Measurements from ENCODE around the gene ANKMY2.

ANKMY2 gene

GRCh38 chr7:16594061-16594460 lies 51.5 kb downstream of the ANKMY2 start:
- H3K27ac ChIP-seq (replicated peaks), result no peak overlapping the region
- TF ChIP-seq SPI1 (IDR thresholded peaks at IDR 0.05; ENCODE audit: borderline replicate concordance, low read depth), result no peak
- no peak for TF ChIP-seq POLR2AphosphoS5 (IDR thresholded peaks at IDR 0.05; ENCODE audit: low read depth)
- no peak for TF ChIP-seq CTCF (IDR thresholded peaks at IDR 0.05; ENCODE audit: insufficient read depth, low read length)
- no peak for TF ChIP-seq REST (IDR thresholded peaks at IDR 0.05; ENCODE audit: insufficient replicate concordance, low read depth)
- TF ChIP-seq GABPA (IDR thresholded peaks at IDR 0.05; ENCODE audit: low read depth), result no peak
- no peaks in the 10 kb centered on the region for H3K27me3 ChIP-seq (ENCODE audit: insufficient read depth, poor library complexity, severe bottlenecking)
- H3K4me3 ChIP-seq (replicated peaks; ENCODE audit: insufficient read depth, low read length), result no peak overlapping the region
- no peak for DNase-seq (ENCODE audit: low read depth in 1 of 2, low spot score in 1 of 2)

- Histone ChIP-seq H3K27ac (replicated peaks) (no peak overlapping the region), H3K27me3 (ENCODE audit: insufficient read depth, poor library complexity, severe bottlenecking) (no peaks in the 10 kb centered on the region), H3K4me3 (replicated peaks; ENCODE audit: insufficient read depth, low read length) (no peak overlapping the region)
- no peak for DNase-seq (ENCODE audit: low read depth in 1 of 2, low spot score in 1 of 2)
- TF ChIP-seq GABPA (IDR thresholded peaks at IDR 0.05; ENCODE audit: low read depth) (no peak), SPI1 (IDR thresholded peaks at IDR 0.05; ENCODE audit: borderline replicate concordance, low read depth) (no peak), CTCF (IDR thresholded peaks at IDR 0.05; ENCODE audit: insufficient read depth, low read length) (no peak), POLR2AphosphoS5 (IDR thresholded peaks at IDR 0.05; ENCODE audit: low read depth) (no peak)
Observed at GRCh38 chr7:16592395-16592794, 53.2 kb downstream of the ANKMY2 start.

GRCh38 chr7:16590424-16590823 lies 55.1 kb downstream of the ANKMY2 start:
- TF ChIP-seq GABPA (IDR thresholded peaks at IDR 0.05; ENCODE audit: low read depth), result no peak
- no peak for TF ChIP-seq POLR2AphosphoS5 (IDR thresholded peaks at IDR 0.05; ENCODE audit: low read depth)
- no peak for TF ChIP-seq REST (IDR thresholded peaks at IDR 0.05; ENCODE audit: insufficient replicate concordance, low read depth)
- no peak for TF ChIP-seq CTCF (IDR thresholded peaks at IDR 0.05; ENCODE audit: insufficient read depth, low read length)
- TF ChIP-seq SPI1 (IDR thresholded peaks at IDR 0.05; ENCODE audit: borderline replicate concordance, low read depth), result no peak
- H3K27me3 ChIP-seq (ENCODE audit: insufficient read depth, poor library complexity, severe bottlenecking), result no peaks in the 10 kb centered on the region
- H3K27ac ChIP-seq (replicated peaks), result no peak overlapping the region
- no peak overlapping the region for H3K4me3 ChIP-seq (replicated peaks; ENCODE audit: insufficient read depth, low read length)
- no peak for DNase-seq (ENCODE audit: low read depth in 1 of 2, low spot score in 1 of 2)

GRCh38 chr7:16589881-16590280 lies 55.7 kb downstream of the ANKMY2 start:
- DNase-seq (ENCODE audit: low read depth in 1 of 2, low spot score in 1 of 2), result no peak
- no peak overlapping the region for H3K27ac ChIP-seq (replicated peaks)
- TF ChIP-seq REST (IDR thresholded peaks at IDR 0.05; ENCODE audit: insufficient replicate concordance, low read depth), result no peak
- no peak for TF ChIP-seq GABPA (IDR thresholded peaks at IDR 0.05; ENCODE audit: low read depth)
- no peak for TF ChIP-seq POLR2AphosphoS5 (IDR thresholded peaks at IDR 0.05; ENCODE audit: low read depth)
- TF ChIP-seq CTCF (IDR thresholded peaks at IDR 0.05; ENCODE audit: insufficient read depth, low read length), result no peak
- no peak for TF ChIP-seq SPI1 (IDR thresholded peaks at IDR 0.05; ENCODE audit: borderline replicate concordance, low read depth)
- no peak overlapping the region for H3K4me3 ChIP-seq (replicated peaks; ENCODE audit: insufficient read depth, low read length)
- H3K27me3 ChIP-seq (ENCODE audit: insufficient read depth, poor library complexity, severe bottlenecking), result no peaks in the 10 kb centered on the region

Measured in HL-60 (cell line).